HG03066 (cell line): ENCODE data around the gene RABL6.
"Not testable (repeated sequence)": the region's sequence is repeated elsewhere in the genome, so short reads cannot be mapped to it uniquely, and the experiment has no call there.

Experiments
- ATAC-seq: cut with Tn5 transposase; IDR thresholded peaks from one replicate; pipeline ENCODE4 v1.9.1; 2021; ENCODE audit warnings: low read depth; ENCODE audit not compliant: unreplicated experiment

The RABL6 gene

GRCh38 chr9:136832581-136832980, 24.8 kb downstream of the RABL6 start:
- ATAC-seq = no peak

- ATAC-seq = not testable (repeated sequence)
Measured at GRCh38 chr9:136833381-136834048, 25.8 kb downstream of the RABL6 start.

GRCh38 chr9:136835162-136835931, 27.6 kb downstream of the RABL6 start:
- ATAC-seq = no peak

GRCh38 chr9:136835932-136836904, 28.5 kb downstream of the RABL6 start:
- no peak for ATAC-seq

- ATAC-seq = no peak
Measured at GRCh38 chr9:136837146-136837855, 29.6 kb downstream of the RABL6 start.

GRCh38 chr9:136837856-136838277, 30.1 kb downstream of the RABL6 start:
- ATAC-seq = not testable (repeated sequence)

- no peak for ATAC-seq
Measured at GRCh38 chr9:136838314-136839228, 30.8 kb downstream of the RABL6 start.

GRCh38 chr9:136839229-136840139, 31.7 kb downstream of the RABL6 start:
- no peak for ATAC-seq

GRCh38 chr9:136840140-136840876, 32.6 kb downstream of the RABL6 start:
- no peak for ATAC-seq

GRCh38 chr9:136840877-136841645, 33.3 kb downstream of the RABL6 start:
- no peak for ATAC-seq

GRCh38 chr9:136841646-136842379, 34.1 kb downstream of the RABL6 start:
- not testable (repeated sequence) for ATAC-seq

- ATAC-seq = peak; percentile 70
Measured at GRCh38 chr9:136842380-136842948, 34.7 kb downstream of the RABL6 start, which contains the start of gene AJM1. TSS of gene AJM1 (plus strand) at chr9:136842478. CDS start at chr9:136844415, 1,937 bp downstream.

GRCh38 chr9:136843159-136843800, 35.5 kb downstream of the RABL6 start:
- ATAC-seq = not testable (repeated sequence)

GRCh38 chr9:136843801-136844740, 36.3 kb downstream of the RABL6 start:
- not testable (repeated sequence) for ATAC-seq
